ENCODE results near the gene HMSD.

The HMSD gene

GRCh38 chr18:63965716-63966330 lies 16.7 kb downstream of the HMSD start:
- ChIA-PET CTCF (interaction anchor here (3.8 to 7.8 kb wide), 3 partner anchors 12 to 29 kb away, joined by 25 to 42 read pairs (median 32); no protein-coding TSS in a partner anchor), POLR2A (no interaction called here)
- Histone ChIP-seq H3K27ac (ENCODE audit: insufficient read depth in 1 of 2, low read depth in 1 of 2, low read length in 2 of 2, poor library complexity in 1 of 2, severe bottlenecking in 2 of 2) (no peak overlapping the region), H3K36me3 (ENCODE audit: control insufficient read depth in 4 of 4, insufficient read depth in 4 of 4, low read length in 3 of 4) (no peaks in the 10 kb centered on the region), H3K4me3 (ENCODE audit: control insufficient read depth in 1 of 7, extremely low read depth in 1 of 7, insufficient read depth in 4 of 7, low read depth in 2 of 7, low read length in 6 of 7) (no peak overlapping the region), H3K27me3 (replicated peaks in 2 of 5; ENCODE audit: control insufficient read depth in 4 of 5, insufficient read depth in 5 of 5, low read length in 4 of 5) (peaks cover 0 to 11% (median 0%) of the 10 kb centered on the region in 5 experiments), H3K4me1 (ENCODE audit: control extremely low read depth in 1 of 4, control insufficient read depth in 4 of 4, insufficient read depth in 4 of 4, low read length in 3 of 4) (peaks cover 3 to 16% (median 12%) of the 10 kb centered on the region in 4 experiments), H3K9me3 (ENCODE audit: control extremely low read depth in 1 of 5, control insufficient read depth in 4 of 5, insufficient read depth in 2 of 5, low read depth in 1 of 5, low read length in 4 of 5) (no peaks in the 10 kb centered on the region)
- WGBS (ENCODE audit: insufficient coverage) = 50% methylated on average over 2 of the region's 5 CpGs
- no peak for DNase-seq

- Histone ChIP-seq H3K4me1 (ENCODE audit: control extremely low read depth in 1 of 4, control insufficient read depth in 4 of 4, insufficient read depth in 4 of 4, low read length in 3 of 4) (peaks cover 5 to 34% (median 27%) of the 10 kb centered on the region in 4 experiments), H3K27ac (ENCODE audit: insufficient read depth in 1 of 2, low read depth in 1 of 2, low read length in 2 of 2, poor library complexity in 1 of 2, severe bottlenecking in 2 of 2) (peak within 1 kb of the TSS; percentile 7 to 54), H3K4me3 (ENCODE audit: control insufficient read depth in 1 of 7, extremely low read depth in 1 of 7, insufficient read depth in 4 of 7, low read depth in 2 of 7, low read length in 6 of 7) (peak within 1 kb of the TSS; percentile 68 to 90 (median 83)), H3K36me3 (ENCODE audit: control insufficient read depth in 4 of 4, insufficient read depth in 4 of 4, low read length in 3 of 4) (no peaks in the 10 kb centered on the region), H3K27me3 (replicated peaks in 2 of 5; ENCODE audit: control insufficient read depth in 4 of 5, insufficient read depth in 5 of 5, low read length in 4 of 5) (peaks cover 0 to 11% (median 0%) of the 10 kb centered on the region in 5 experiments), H3K9me3 (ENCODE audit: control extremely low read depth in 1 of 5, control insufficient read depth in 4 of 5, insufficient read depth in 2 of 5, low read depth in 1 of 5, low read length in 4 of 5) (no peaks in the 10 kb centered on the region)
- ChIA-PET POLR2A (no interaction called here), CTCF (interaction anchor here (1.0 kb wide), 1 partner anchor 34 kb away, joined by 3 read pairs; no protein-coding TSS in a partner anchor)
- DNase-seq = peak; percentile 84 to 94 (median 90)
- 0% methylated on average over 53 of the region's 62 CpGs for WGBS (ENCODE audit: insufficient coverage)
Measured at GRCh38 chr18:63969942-63970808, 21.1 kb downstream of the HMSD start, which contains the start of gene SERPINB8. SERPINB8 (plus strand) TSS chr18:63970081; CDS start chr18:63978309, 8,228 bp downstream.

- ChIA-PET POLR2A (no interaction called here), CTCF (interaction anchor here (1.0 kb wide), 1 partner anchor 34 kb away, joined by 3 read pairs; no protein-coding TSS in a partner anchor)
- Histone ChIP-seq H3K27ac (ENCODE audit: insufficient read depth in 1 of 2, low read depth in 1 of 2, low read length in 2 of 2, poor library complexity in 1 of 2, severe bottlenecking in 2 of 2) (peak overlapping the region in 1 of 2 experiments; percentile 54), H3K4me3 (ENCODE audit: control insufficient read depth in 1 of 7, extremely low read depth in 1 of 7, insufficient read depth in 4 of 7, low read depth in 2 of 7, low read length in 6 of 7) (peak overlapping the region; percentile 68 to 90 (median 83)), H3K27me3 (replicated peaks in 2 of 5; ENCODE audit: control insufficient read depth in 4 of 5, insufficient read depth in 5 of 5, low read length in 4 of 5) (peaks cover 0 to 9% (median 0%) of the 10 kb centered on the region in 5 experiments), H3K36me3 (ENCODE audit: control insufficient read depth in 4 of 4, insufficient read depth in 4 of 4, low read length in 3 of 4) (no peaks in the 10 kb centered on the region), H3K4me1 (ENCODE audit: control extremely low read depth in 1 of 4, control insufficient read depth in 4 of 4, insufficient read depth in 4 of 4, low read length in 3 of 4) (peaks cover 6 to 41% (median 32%) of the 10 kb centered on the region in 4 experiments), H3K9me3 (ENCODE audit: control extremely low read depth in 1 of 5, control insufficient read depth in 4 of 5, insufficient read depth in 2 of 5, low read depth in 1 of 5, low read length in 4 of 5) (no peaks in the 10 kb centered on the region)
- 37% methylated on average over 17 of the region's 18 CpGs for WGBS (ENCODE audit: insufficient coverage)
- no peak for DNase-seq
Measured at GRCh38 chr18:63970809-63971205, 21.7 kb downstream of the HMSD start.

GRCh38 chr18:63971320-63972001 lies 22.4 kb downstream of the HMSD start:
- H3K9me3 ChIP-seq (ENCODE audit: control extremely low read depth in 1 of 5, control insufficient read depth in 4 of 5, insufficient read depth in 2 of 5, low read depth in 1 of 5, low read length in 4 of 5) = no peaks in the 10 kb centered on the region
- H3K27ac ChIP-seq (ENCODE audit: insufficient read depth in 1 of 2, low read depth in 1 of 2, low read length in 2 of 2, poor library complexity in 1 of 2, severe bottlenecking in 2 of 2) = no peak overlapping the region
- WGBS (ENCODE audit: insufficient coverage) = 43% methylated on average over 9 of the region's 13 CpGs
- peaks cover 0 to 6% (median 0%) of the 10 kb centered on the region in 5 experiments for H3K27me3 ChIP-seq (replicated peaks in 2 of 5; ENCODE audit: control insufficient read depth in 4 of 5, insufficient read depth in 5 of 5, low read length in 4 of 5)
- ChIA-PET POLR2A (no interaction called here), CTCF (no interaction called here)
- peak overlapping the region in 6 of 7 experiments; percentile 48 to 90 (median 84) for H3K4me3 ChIP-seq (ENCODE audit: control insufficient read depth in 1 of 7, extremely low read depth in 1 of 7, insufficient read depth in 4 of 7, low read depth in 2 of 7, low read length in 6 of 7)
- peak; percentile 61 to 78 (median 71) for DNase-seq
- peaks cover 7 to 46% (median 35%) of the 10 kb centered on the region in 4 experiments for H3K4me1 ChIP-seq (ENCODE audit: control extremely low read depth in 1 of 4, control insufficient read depth in 4 of 4, insufficient read depth in 4 of 4, low read length in 3 of 4)
- H3K36me3 ChIP-seq (ENCODE audit: control insufficient read depth in 4 of 4, insufficient read depth in 4 of 4, low read length in 3 of 4) = no peaks in the 10 kb centered on the region

GRCh38 chr18:63972002-63972376 lies 22.9 kb downstream of the HMSD start:
- Histone ChIP-seq H3K27me3 (replicated peaks in 2 of 5; ENCODE audit: control insufficient read depth in 4 of 5, insufficient read depth in 5 of 5, low read length in 4 of 5) (peaks cover 0 to 6% (median 0%) of the 10 kb centered on the region in 5 experiments), H3K4me1 (ENCODE audit: control extremely low read depth in 1 of 4, control insufficient read depth in 4 of 4, insufficient read depth in 4 of 4, low read length in 3 of 4) (peaks cover 7 to 51% (median 37%) of the 10 kb centered on the region in 4 experiments), H3K9me3 (ENCODE audit: control extremely low read depth in 1 of 5, control insufficient read depth in 4 of 5, insufficient read depth in 2 of 5, low read depth in 1 of 5, low read length in 4 of 5) (no peaks in the 10 kb centered on the region), H3K4me3 (ENCODE audit: control insufficient read depth in 1 of 7, extremely low read depth in 1 of 7, insufficient read depth in 4 of 7, low read depth in 2 of 7, low read length in 6 of 7) (peak overlapping the region in 2 of 7 experiments; percentile 83 to 86), H3K36me3 (ENCODE audit: control insufficient read depth in 4 of 4, insufficient read depth in 4 of 4, low read length in 3 of 4) (no peaks in the 10 kb centered on the region), H3K27ac (ENCODE audit: insufficient read depth in 1 of 2, low read depth in 1 of 2, low read length in 2 of 2, poor library complexity in 1 of 2, severe bottlenecking in 2 of 2) (no peak overlapping the region)
- 27% methylated on average over 3 of the region's 5 CpGs for WGBS (ENCODE audit: insufficient coverage)
- CTCF ChIA-PET = no interaction called here
- DNase-seq = no peak
- POLR2A ChIA-PET = no interaction called here

GRCh38 chr18:63974991-63975390 lies 25.9 kb downstream of the HMSD start:
- no CpG with 5 or more reads among the region's 2 CpGs for WGBS (ENCODE audit: insufficient coverage)
- POLR2A ChIA-PET = no interaction called here
- DNase-seq = no peak

More at GRCh38 chr18:63974991-63975390, 25.9 kb downstream of the HMSD start:
- peaks cover 6 to 48% (median 32%) of the 10 kb centered on the region in 4 experiments for H3K4me1 ChIP-seq (ENCODE audit: control extremely low read depth in 1 of 4, control insufficient read depth in 4 of 4, insufficient read depth in 4 of 4, low read length in 3 of 4)
- CTCF ChIA-PET = interaction anchor here (1.2 to 5.9 kb wide), 6 partner anchors 8 to 39 kb away, joined by 3 to 45 read pairs (median 6); no protein-coding TSS in a partner anchor
- no peaks in the 10 kb centered on the region for H3K36me3 ChIP-seq (ENCODE audit: control insufficient read depth in 4 of 4, insufficient read depth in 4 of 4, low read length in 3 of 4)
- H3K27ac ChIP-seq (ENCODE audit: insufficient read depth in 1 of 2, low read depth in 1 of 2, low read length in 2 of 2, poor library complexity in 1 of 2, severe bottlenecking in 2 of 2) = no peak overlapping the region
- H3K4me3 ChIP-seq (ENCODE audit: control insufficient read depth in 1 of 7, extremely low read depth in 1 of 7, insufficient read depth in 4 of 7, low read depth in 2 of 7, low read length in 6 of 7) = peak overlapping the region in 1 of 7 experiments; percentile 9
- H3K27me3 ChIP-seq (replicated peaks in 2 of 5; ENCODE audit: control insufficient read depth in 4 of 5, insufficient read depth in 5 of 5, low read length in 4 of 5) = no peaks in the 10 kb centered on the region
- no peaks in the 10 kb centered on the region for H3K9me3 ChIP-seq (ENCODE audit: control extremely low read depth in 1 of 5, control insufficient read depth in 4 of 5, insufficient read depth in 2 of 5, low read depth in 1 of 5, low read length in 4 of 5)
